Activated T-helper 1 cell treated with anti-CD3 and anti-CD28 coated beads, Interleukin-2, amount 50 U/mL, for 16 hours (primary cell): ENCODE data around the gene SPX.

ENCODE experiments used
- DNase-seq, 2 donors: peaks; one replicate each; pipeline ENCODE4 v3.0.0-alpha.2; 2020; ENCODE audit warnings: low read depth in 1 of 2, low spot score in 1 of 2

The SPX gene

DNA sequence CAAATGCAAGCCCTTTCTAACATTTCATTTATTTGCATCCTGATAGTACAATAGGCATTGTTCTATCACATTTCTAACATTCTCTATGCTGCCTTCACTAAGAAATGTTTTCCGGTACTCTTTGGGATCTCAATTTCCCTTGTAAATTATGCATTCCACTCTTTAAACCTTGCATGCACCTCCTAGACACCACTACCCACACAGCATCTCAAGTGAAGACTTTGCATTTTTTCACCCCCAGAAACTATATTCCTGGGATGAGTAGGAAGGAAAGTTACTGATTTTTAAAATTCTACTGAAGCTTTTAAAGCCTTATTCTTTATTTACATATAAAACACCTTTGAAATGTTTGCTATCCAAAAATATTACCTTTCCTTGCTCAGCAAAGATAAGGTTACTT is 51.4 kb downstream of the SPX start:
- DNase-seq, result no peak

GRCh38 chr12:21580748-21581516 is 54.8 kb downstream of the SPX start:
- DNase-seq, result no peak
